22Rv1 (cell line): ENCODE results near the gene ODAD2.

Experiments
- H3K27ac ChIP-seq: fragments of 450-650 bp; 2 replicates; pipeline ENCODE4 v1.5.1; 2017
- CTCF ChIP-seq: fragments of 450-650 bp; IDR thresholded peaks from 2 replicates; pipeline ENCODE4 v1.5.1; 2017; ENCODE audit warnings: mild to moderate bottlenecking
- ZFX ChIP-seq: fragments of 450-650 bp; IDR thresholded peaks from 2 replicates; pipeline ENCODE4 v1.6.1; 2017; ENCODE audit warnings: antibody characterized with exemption, borderline replicate concordance

The ODAD2 gene

GRCh38 chr10:27815846-27816245 lies 183.0 kb downstream of the ODAD2 start:
- no peak for TF ChIP-seq CTCF
- H3K27ac ChIP-seq: no peak overlapping the region

GRCh38 chr10:27815261-27815660 lies 183.6 kb downstream of the ODAD2 start:
- H3K27ac ChIP-seq: no peak overlapping the region
- TF ChIP-seq CTCF (no peak), ZFX (no peak)

- TF ChIP-seq ZFX (no peak), CTCF (no peak)
Observed at GRCh38 chr10:27805180-27805579, 193.7 kb downstream of the ODAD2 start.

GRCh38 chr10:27804136-27804535 lies 194.7 kb downstream of the ODAD2 start:
- TF ChIP-seq CTCF (no peak), ZFX (no peak)
- H3K27ac ChIP-seq: no peak overlapping the region

More at GRCh38 chr10:27805180-27805579, 193.7 kb downstream of the ODAD2 start:
- no peak overlapping the region for H3K27ac ChIP-seq

GRCh38 chr10:27801171-27801785 lies 197.6 kb downstream of the ODAD2 start:
- TF ChIP-seq CTCF (no peak), ZFX (no peak)
- H3K27ac ChIP-seq: no peak overlapping the region

GRCh38 chr10:27799046-27799445 lies 199.8 kb downstream of the ODAD2 start:
- no peak overlapping the region for H3K27ac ChIP-seq
- TF ChIP-seq ZFX (no peak), CTCF (no peak)

GRCh38 chr10:27794157-27794556 lies 204.7 kb downstream of the ODAD2 start:
- no peak overlapping the region for H3K27ac ChIP-seq
- TF ChIP-seq CTCF (peak; percentile 56), ZFX (no peak)
